ENCODE data around the gene MBNL1. TPM values are rescaled to one million over a fixed set of nuclear protein-coding genes. Genes with fewer than 3 reads are reported as not detected.

MBNL1 gene
- total and polyA plus RNA-seq, 2 of the 13 experiments (the other 11 are each of a cell fraction or from before 2014, with no cell fraction given) = 27.1 to 55.4 TPM

DNA sequence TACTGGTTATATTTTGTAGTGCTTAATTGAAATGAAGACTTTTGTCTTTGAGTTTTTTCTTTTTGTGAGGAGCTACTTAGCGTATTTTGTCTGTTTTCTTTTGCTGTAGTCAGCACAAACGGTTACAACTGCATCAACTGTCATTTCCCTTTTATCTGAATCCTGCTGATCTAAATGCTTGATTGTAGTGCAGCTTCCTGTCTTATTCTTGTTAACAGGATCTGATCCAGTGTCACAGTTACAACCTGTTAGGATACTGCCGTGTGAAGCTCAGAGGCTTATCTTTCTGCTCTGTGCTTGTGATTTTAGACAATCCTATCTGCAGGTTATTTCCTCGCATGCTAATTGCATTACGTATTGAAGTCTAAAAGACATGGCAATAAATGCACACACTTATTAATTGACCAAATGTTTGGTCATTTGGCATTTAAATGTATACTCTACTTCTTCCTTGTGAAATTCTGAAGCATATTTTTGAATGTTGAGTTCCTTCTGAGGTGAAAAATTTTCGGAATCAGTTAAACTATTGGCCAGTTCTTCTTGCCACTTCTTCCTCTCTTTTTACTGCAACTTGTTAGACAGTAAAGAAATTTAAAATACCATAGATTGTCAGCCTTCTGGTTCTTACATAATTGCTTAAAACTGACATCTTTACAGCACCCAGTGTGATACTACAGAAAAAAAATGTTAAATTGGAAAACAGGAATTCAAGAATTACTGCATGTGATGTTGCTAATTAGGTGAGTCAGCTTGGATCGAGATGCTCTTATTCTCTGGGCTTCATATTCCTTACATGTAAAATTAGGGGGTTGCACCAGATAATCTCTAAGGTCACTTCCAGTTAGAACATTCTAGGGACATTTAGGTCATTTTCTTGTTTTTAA, 168.2 kb downstream of the MBNL1 start:
- CTCF ChIA-PET (ENCODE audit: low intra/inter-chr PET ratio, low total read pairs) = no interaction called here
- Histone ChIP-seq H4K20me1 (ENCODE audit: insufficient read depth, low read length) (no peaks in the 10 kb centered on the region), H3K9me3 (ENCODE audit: low read length) (no peaks in the 10 kb centered on the region), H3K4me1 (ENCODE audit: insufficient read depth, low read length) (no peaks in the 10 kb centered on the region), H3K27me3 (ENCODE audit: control insufficient read depth in 1 of 2, insufficient read depth in 2 of 2, low read length in 2 of 2) (no peaks in the 10 kb centered on the region), H3K36me3 (replicated peaks in 1 of 2; ENCODE audit: control insufficient read depth in 1 of 2, insufficient read depth in 2 of 2, low read length in 2 of 2) (peaks cover 2 to 12% of the 10 kb centered on the region in 2 experiments; a peak in 3 of 5 replicates), H3K79me2 (ENCODE audit: insufficient read depth, low read length) (peaks cover 2% of the 10 kb centered on the region), H3K4me2 (ENCODE audit: low read depth, low read length) (no peak overlapping the region), H3K27ac (ENCODE audit: extremely low read length, insufficient read depth, low read length) (no peak overlapping the region), H3K9ac (ENCODE audit: insufficient read depth, low read depth, low read length) (no peak overlapping the region), H2AFZ (ENCODE audit: low read length) (no peak overlapping the region), H3K4me3 (replicated peaks in 1 of 3; ENCODE audit: insufficient read depth in 1 of 3, low read depth in 2 of 3, low read length in 3 of 3) (no peak overlapping the region)
- WGBS (ENCODE audit: low lambda C conversion rate) = 97% methylated on average over 7 of the region's 7 CpGs
- DNase-seq (ENCODE audit: low spot score) (no peak), ATAC-seq (no peak), FAIRE-seq (no peak)
- BruUV-seq (replicated peaks) = no TSS peak
- POLR2A ChIA-PET = no interaction called here
- TF ChIP-seq MAFK (conservative IDR thresholded peaks at IDR 0.05 in 1 of 2, IDR thresholded peaks at IDR 0.05 in 1 of 2; ENCODE audit: low read length in 2 of 2) (peak; percentile 74 to 89), NFYC (CRISPR knock-in tag; IDR thresholded peaks at IDR 0.05) (no peak), MAFF (IDR thresholded peaks at IDR 0.05; ENCODE audit: low read depth, low read length) (peak; percentile 79), SIX4 (CRISPR knock-in tag; IDR thresholded peaks at IDR 0.05) (no peak), PPARG (CRISPR knock-in tag; conservative IDR thresholded peaks at IDR 0.05) (no peak)
- TF ChIP-seq, protein P1, sequence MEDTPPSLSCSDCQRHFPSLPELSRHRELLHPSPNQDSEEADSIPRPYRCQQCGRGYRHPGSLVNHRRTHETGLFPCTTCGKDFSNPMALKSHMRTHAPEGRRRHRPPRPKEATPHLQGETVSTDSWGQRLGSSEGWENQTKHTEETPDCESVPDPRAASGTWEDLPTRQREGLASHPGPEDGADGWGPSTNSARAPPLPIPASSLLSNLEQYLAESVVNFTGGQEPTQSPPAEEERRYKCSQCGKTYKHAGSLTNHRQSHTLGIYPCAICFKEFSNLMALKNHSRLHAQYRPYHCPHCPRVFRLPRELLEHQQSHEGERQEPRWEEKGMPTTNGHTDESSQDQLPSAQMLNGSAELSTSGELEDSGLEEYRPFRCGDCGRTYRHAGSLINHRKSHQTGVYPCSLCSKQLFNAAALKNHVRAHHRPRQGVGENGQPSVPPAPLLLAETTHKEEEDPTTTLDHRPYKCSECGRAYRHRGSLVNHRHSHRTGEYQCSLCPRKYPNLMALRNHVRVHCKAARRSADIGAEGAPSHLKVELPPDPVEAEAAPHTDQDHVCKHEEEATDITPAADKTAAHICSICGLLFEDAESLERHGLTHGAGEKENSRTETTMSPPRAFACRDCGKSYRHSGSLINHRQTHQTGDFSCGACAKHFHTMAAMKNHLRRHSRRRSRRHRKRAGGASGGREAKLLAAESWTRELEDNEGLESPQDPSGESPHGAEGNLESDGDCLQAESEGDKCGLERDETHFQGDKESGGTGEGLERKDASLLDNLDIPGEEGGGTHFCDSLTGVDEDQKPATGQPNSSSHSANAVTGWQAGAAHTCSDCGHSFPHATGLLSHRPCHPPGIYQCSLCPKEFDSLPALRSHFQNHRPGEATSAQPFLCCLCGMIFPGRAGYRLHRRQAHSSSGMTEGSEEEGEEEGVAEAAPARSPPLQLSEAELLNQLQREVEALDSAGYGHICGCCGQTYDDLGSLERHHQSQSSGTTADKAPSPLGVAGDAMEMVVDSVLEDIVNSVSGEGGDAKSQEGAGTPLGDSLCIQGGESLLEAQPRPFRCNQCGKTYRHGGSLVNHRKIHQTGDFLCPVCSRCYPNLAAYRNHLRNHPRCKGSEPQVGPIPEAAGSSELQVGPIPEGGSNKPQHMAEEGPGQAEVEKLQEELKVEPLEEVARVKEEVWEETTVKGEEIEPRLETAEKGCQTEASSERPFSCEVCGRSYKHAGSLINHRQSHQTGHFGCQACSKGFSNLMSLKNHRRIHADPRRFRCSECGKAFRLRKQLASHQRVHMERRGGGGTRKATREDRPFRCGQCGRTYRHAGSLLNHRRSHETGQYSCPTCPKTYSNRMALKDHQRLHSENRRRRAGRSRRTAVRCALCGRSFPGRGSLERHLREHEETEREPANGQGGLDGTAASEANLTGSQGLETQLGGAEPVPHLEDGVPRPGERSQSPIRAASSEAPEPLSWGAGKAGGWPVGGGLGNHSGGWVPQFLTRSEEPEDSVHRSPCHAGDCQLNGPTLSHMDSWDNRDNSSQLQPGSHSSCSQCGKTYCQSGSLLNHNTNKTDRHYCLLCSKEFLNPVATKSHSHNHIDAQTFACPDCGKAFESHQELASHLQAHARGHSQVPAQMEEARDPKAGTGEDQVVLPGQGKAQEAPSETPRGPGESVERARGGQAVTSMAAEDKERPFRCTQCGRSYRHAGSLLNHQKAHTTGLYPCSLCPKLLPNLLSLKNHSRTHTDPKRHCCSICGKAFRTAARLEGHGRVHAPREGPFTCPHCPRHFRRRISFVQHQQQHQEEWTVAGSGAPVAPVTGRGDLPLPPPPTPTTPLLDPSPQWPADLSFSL (CRISPR knock-in tag; IDR thresholded peaks at IDR 0.05) = no peak
- intact Hi-C loops (cut with micrococcal nuclease; ENCODE audit: unreplicated experiment) (no loop called here), in situ Hi-C loops (cut with HindIII; ENCODE audit: extremely low pct_ligation_motif_present, low pct_unique_long_range_greater_than_20kb) (no loop called here)
